Keratinocyte (primary cell): ENCODE measurements around the gene TNRC6A. TPM values are rescaled to one million over a fixed set of nuclear protein-coding genes. Genes with fewer than 3 reads are reported as not detected.
"Not testable (repeated sequence)": the region's sequence is repeated elsewhere in the genome, so short reads cannot be mapped to it uniquely, and the experiment has no call there.

Experiments
- DNase-seq: peaks from one replicate; pipeline ENCODE4 v3.0.0-alpha.2; 2011; ENCODE audit warnings: low read depth, missing footprints, low spot score
- FAIRE-seq: peaks from 2 replicates; lab custom pipeline; 2011; peaks lifted over from hg19 to GRCh38; lab: Jason Lieb, UNC
- H2AFZ ChIP-seq: 2 replicates; pipeline ENCODE4 v1.6.0; 2012; ENCODE audit warnings: low read length, control low read depth, inconsistent platforms; ENCODE audit not compliant: control insufficient read depth
- H3K27ac ChIP-seq: 2 replicates; pipeline ENCODE4 v1.5.1; 2011; ENCODE audit warnings: low read length; ENCODE audit not compliant: control insufficient read depth, insufficient read depth
- H3K27me3 ChIP-seq: 3 replicates; pipeline ENCODE4 v1.6.0; 2011; ENCODE audit warnings: low read length; ENCODE audit not compliant: control insufficient read depth, insufficient read depth; ENCODE audit errors: extremely low read depth
- H3K36me3 ChIP-seq, 2 experiments: 2 replicates in 1 of 2; 3 replicates in 1 of 2; pipeline ENCODE4 v1.5.1; 2011; ENCODE audit warnings: low read length in 2 of 2, mild to moderate bottlenecking in 1 of 2; ENCODE audit not compliant: control insufficient read depth in 2 of 2, insufficient read depth in 2 of 2; ENCODE audit errors: extremely low read depth in 1 of 2
- H3K4me1 ChIP-seq: 3 replicates; pipeline ENCODE4 v1.5.1; 2011; ENCODE audit warnings: low read length; ENCODE audit not compliant: control insufficient read depth, insufficient read depth; ENCODE audit errors: extremely low read depth
- H3K4me2 ChIP-seq: 3 replicates; pipeline ENCODE4 v1.6.0; 2011; ENCODE audit warnings: low read depth, low read length; ENCODE audit not compliant: control insufficient read depth, insufficient read depth; ENCODE audit errors: extremely low read depth
- H3K4me3 ChIP-seq, 3 experiments: fragments of 200-600 bp in 1 of 3; sonication (generic) in 1 of 3; 2 replicates in 2 of 3; 3 replicates in 1 of 3; pipeline ENCODE4 v1.5.1; 2011 to 2016; ENCODE audit warnings: low read length in 3 of 3, mild to moderate bottlenecking in 3 of 3, control low read depth in 2 of 3, inconsistent platforms in 1 of 3, low read depth in 1 of 3, mixed read lengths in 1 of 3, mixed run types in 1 of 3, moderate library complexity in 1 of 3; ENCODE audit not compliant: control insufficient read depth in 2 of 3, insufficient read depth in 2 of 3; ENCODE audit errors: extremely low read depth in 1 of 3
- H3K79me2 ChIP-seq: 2 replicates; pipeline ENCODE4 v1.6.0; 2012; ENCODE audit warnings: low read length; ENCODE audit not compliant: control insufficient read depth, insufficient read depth
- H3K9ac ChIP-seq: 3 replicates; pipeline ENCODE4 v1.6.0; 2011; ENCODE audit warnings: low read length; ENCODE audit not compliant: control insufficient read depth, insufficient read depth; ENCODE audit errors: extremely low read depth
- H3K9me1 ChIP-seq: 3 replicates; pipeline ENCODE4 v1.6.0; 2011; ENCODE audit warnings: low read length; ENCODE audit not compliant: control insufficient read depth, insufficient read depth; ENCODE audit errors: extremely low read depth
- H3K9me3 ChIP-seq: 2 replicates; pipeline ENCODE4 v1.5.1; 2012; ENCODE audit warnings: low read depth, low read length; ENCODE audit not compliant: control insufficient read depth
- H4K20me1 ChIP-seq: 3 replicates; pipeline ENCODE4 v1.6.0; 2011; ENCODE audit warnings: low read length; ENCODE audit not compliant: control insufficient read depth, insufficient read depth; ENCODE audit errors: extremely low read depth
- CTCF ChIP-seq, 3 experiments: IDR thresholded peaks in 1 of 3; conservative IDR thresholded peaks in 1 of 3; optimal IDR thresholded peaks in 1 of 3; 2 replicates in 2 of 3; 3 replicates in 1 of 3; pipeline versions ENCODE3 to v1.5.1; 2011; ENCODE audit warnings: low read length in 3 of 3, mild to moderate bottlenecking in 3 of 3, moderate library complexity in 2 of 3, control low read depth in 1 of 3, inconsistent platforms in 1 of 3; ENCODE audit not compliant: insufficient read depth in 2 of 3; ENCODE audit errors: extremely low read depth in 1 of 3
- EZH2 ChIP-seq: IDR thresholded peaks from one replicate; pipeline ENCODE4 v1.6.1; 2012; ENCODE audit warnings: inconsistent platforms, mild to moderate bottlenecking, low read length, moderate library complexity
- dilution Hi-C: fragments of 300-500 bp; cut with MboI; formaldehyde crosslinking; loops from one replicate; pipeline ENCODE4 v1.7.0; 2020; ENCODE audit warnings: low sequenced_read_pairs; ENCODE audit not compliant: extremely low pct_ligation_motif_present
- polyA plus RNA-seq, 5 experiments: library from polyadenylated mRNA; depleted of rRNA in 3 of 5; stranded (reverse) in 3 of 5; stranded (forward) in 1 of 5; unstranded in 1 of 5; fragments of >200 nt; gene quantifications; 1 replicate in 1 of 5; 2 replicates in 3 of 5; 3 replicates in 1 of 5; pipeline versions ENCODE4 v1.2.1 to v1.2.3, GENCODE V29; 2011 to 2012; ENCODE audit warnings: missing spikeins in 2 of 5, low read depth in 1 of 5, low replicate concordance in 1 of 5

The TNRC6A gene
- polyA plus RNA-seq, 1 donor (not counting 4 experiments of a cell fraction or from before 2014, with no cell fraction given): 23.3 TPM

GRCh38 chr16:24854607-24855171 lies 125.2 kb downstream of the TNRC6A start:
- DNase-seq (no peak), FAIRE-seq (no peak)
- Histone ChIP-seq H3K27ac (no peak overlapping the region), H2AFZ (no peak overlapping the region), H4K20me1 (no peaks in the 10 kb centered on the region), H3K9me1 (no peaks in the 10 kb centered on the region), H3K79me2 (no peaks in the 10 kb centered on the region), H3K27me3 (no peaks in the 10 kb centered on the region), H3K4me1 (peaks cover 23% of the 10 kb centered on the region), H3K9me3 (no peaks in the 10 kb centered on the region), H3K9ac (no peak overlapping the region), H3K36me3 (no peaks in the 10 kb centered on the region), H3K4me2 (no peak overlapping the region), H3K4me3 (no peak overlapping the region)
- dilution Hi-C loops: no loop called here
- TF ChIP-seq EZH2: no peak
- TF ChIP-seq CTCF (optimal IDR thresholded peaks at IDR 0.05 in 1 of 3, IDR thresholded peaks at IDR 0.05 in 1 of 3, conservative IDR thresholded peaks at IDR 0.05 in 1 of 3; ENCODE audit: extremely low read depth in 1 of 3, insufficient read depth in 2 of 3, low read length in 3 of 3): no peak

- Histone ChIP-seq H3K36me3 (no peaks in the 10 kb centered on the region), H3K79me2 (no peaks in the 10 kb centered on the region), H3K9me3 (no peaks in the 10 kb centered on the region), H3K9me1 (no peaks in the 10 kb centered on the region), H3K27ac (no peak overlapping the region), H3K27me3 (no peaks in the 10 kb centered on the region), H3K4me3 (no peak overlapping the region), H3K9ac (no peak overlapping the region), H2AFZ (no peak overlapping the region), H3K4me1 (peaks cover 22% of the 10 kb centered on the region), H4K20me1 (no peaks in the 10 kb centered on the region), H3K4me2 (no peak overlapping the region)
- FAIRE-seq: no peak
- dilution Hi-C loops: no loop called here
- TF ChIP-seq EZH2: no peak
- TF ChIP-seq CTCF (optimal IDR thresholded peaks at IDR 0.05 in 1 of 3, IDR thresholded peaks at IDR 0.05 in 1 of 3, conservative IDR thresholded peaks at IDR 0.05 in 1 of 3; ENCODE audit: extremely low read depth in 1 of 3, insufficient read depth in 2 of 3, low read length in 3 of 3): no peak
- no peak for DNase-seq
Observed at GRCh38 chr16:24855678-24856077, 126.2 kb downstream of the TNRC6A start.

DNA sequence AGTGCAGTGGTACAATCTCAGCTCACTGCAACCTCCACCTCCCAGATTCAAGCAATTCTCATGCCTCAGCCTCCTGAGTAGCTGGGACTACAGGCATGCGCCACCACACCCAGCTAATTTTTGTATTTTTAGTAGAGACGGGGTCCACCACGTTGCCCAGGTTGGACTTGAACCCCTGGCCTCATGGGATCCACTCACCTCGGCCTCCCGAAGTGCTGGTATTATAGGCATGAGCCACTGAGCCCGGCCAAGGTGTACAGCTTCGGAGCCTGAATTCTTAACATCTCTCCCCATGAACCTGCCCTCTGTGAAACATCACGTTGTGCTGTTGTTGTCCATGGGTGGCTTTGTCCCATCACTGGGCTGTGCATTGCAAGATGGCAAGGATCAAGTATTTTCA lies 127.4 kb downstream of the TNRC6A start:
- H3K4me3 ChIP-seq, H3K27me3 ChIP-seq, H3K4me2 ChIP-seq, H3K27ac ChIP-seq, DNase-seq, H4K20me1 ChIP-seq, H3K9me3 ChIP-seq, H2AFZ ChIP-seq, H3K36me3 ChIP-seq, FAIRE-seq, H3K9me1 ChIP-seq, H3K79me2 ChIP-seq, H3K9ac ChIP-seq, dilution Hi-C loops: not testable (repeated sequence)
- peaks cover 14% of the 10 kb centered on the region for H3K4me1 ChIP-seq
